Endothelial cell of umbilical vein (primary cell): ENCODE data around the gene BAG3. TPM values are rescaled to one million over a fixed set of nuclear protein-coding genes. Genes with fewer than 3 reads are reported as not detected.

Source experiments
- BruUV-seq: library from RNA; stranded (reverse); fragments of 400-500 nt; replicated peaks from 2 replicates; lab custom pipeline; 2021; lab: Mats Ljungman, UMichigan
- CTCF ChIA-PET: fragments of 300-600, 350-600 bp; sonication (Branson Sonifier 250); formaldehyde crosslinking; loops from one replicate; lab custom pipeline; 2021; ENCODE audit warnings: antibody characterized with exemption, inconsistent platforms; lab: Charles Lee
- POLR2A ChIA-PET: fragments of 300-600, 350-600 bp; sonication (Branson Sonifier 250); formaldehyde crosslinking; loops from one replicate; lab custom pipeline; 2021; ENCODE audit warnings: antibody characterized with exemption, inconsistent platforms; lab: Charles Lee
- DNase-seq: peaks from one replicate; pipeline ENCODE4 v3.0.0-alpha.2; 2011; ENCODE audit warnings: low read depth, low spot score
- FAIRE-seq: peaks from 2 replicates; lab custom pipeline; 2011; peaks lifted over from hg19 to GRCh38; lab: Jason Lieb, UNC
- H2AFZ ChIP-seq: 2 replicates; pipeline ENCODE4 v1.6.0; 2012; ENCODE audit warnings: low read depth, low read length, control low read depth, inconsistent platforms
- H3K27ac ChIP-seq: 2 replicates; pipeline ENCODE4 v1.5.1; 2011; ENCODE audit warnings: low read depth, mild to moderate bottlenecking, control low read depth, low read length, moderate library complexity; ENCODE audit not compliant: insufficient read depth
- H3K27me3 ChIP-seq, 2 experiments: 2 replicates each; pipeline versions ENCODE4 v1.6.0 to v1.6.1; 2011; ENCODE audit warnings: low read length in 2 of 2, mixed read lengths in 1 of 2; ENCODE audit not compliant: control insufficient read depth in 2 of 2, insufficient read depth in 2 of 2
- H3K36me3 ChIP-seq, 2 experiments: 2 replicates in 1 of 2; 3 replicates in 1 of 2; pipeline ENCODE4 v1.5.1; 2011; ENCODE audit warnings: low read length in 2 of 2, mild to moderate bottlenecking in 1 of 2, moderate library complexity in 1 of 2; ENCODE audit not compliant: control insufficient read depth in 2 of 2, insufficient read depth in 2 of 2; ENCODE audit errors: extremely low read depth in 1 of 2
- H3K4me1 ChIP-seq: 3 replicates; pipeline ENCODE4 v1.5.1; 2011; ENCODE audit warnings: mild to moderate bottlenecking, low read length; ENCODE audit not compliant: control insufficient read depth, insufficient read depth; ENCODE audit errors: extremely low read depth
- H3K4me2 ChIP-seq: 2 replicates; pipeline ENCODE4 v1.6.1; 2011; ENCODE audit warnings: low read length, control low read depth, mixed read lengths; ENCODE audit not compliant: insufficient read depth
- H3K4me3 ChIP-seq, 3 experiments: fragments of 200-600 bp in 1 of 3; sonication (generic), shearing (Covaris generic) in 1 of 3; replicated peaks in 1 of 3; 2 replicates each; pipeline ENCODE4 v1.5.1; 2011 to 2016; ENCODE audit warnings: control low read depth in 3 of 3, low read length in 3 of 3, mild to moderate bottlenecking in 2 of 3, inconsistent platforms in 1 of 3, low read depth in 1 of 3, moderate library complexity in 1 of 3; ENCODE audit not compliant: insufficient read depth in 1 of 3
- H3K79me2 ChIP-seq: 2 replicates; pipeline ENCODE4 v1.6.0; 2012; ENCODE audit warnings: low read length, inconsistent platforms; ENCODE audit not compliant: control insufficient read depth, insufficient read depth
- H3K9ac ChIP-seq: replicated peaks from 2 replicates; pipeline ENCODE3; 2011; ENCODE audit warnings: low read length, control low read depth; ENCODE audit not compliant: insufficient read depth; ENCODE audit errors: extremely low read depth
- H3K9me1 ChIP-seq: replicated peaks from 3 replicates; pipeline ENCODE4 v1.6.0; 2011; ENCODE audit warnings: mild to moderate bottlenecking, low read length; ENCODE audit not compliant: control insufficient read depth, insufficient read depth; ENCODE audit errors: extremely low read depth
- H3K9me3 ChIP-seq: replicated peaks from 2 replicates; pipeline ENCODE4 v1.5.1; 2012; ENCODE audit warnings: low read length, inconsistent platforms; ENCODE audit not compliant: control insufficient read depth, insufficient read depth
- H4K20me1 ChIP-seq: replicated peaks from 2 replicates; pipeline ENCODE3; 2011; ENCODE audit warnings: mild to moderate bottlenecking, low read length; ENCODE audit not compliant: control insufficient read depth, insufficient read depth; ENCODE audit errors: extremely low read depth
- CTCF ChIP-seq, 2 donors: IDR thresholded peaks; 1 replicate in 1 of 2; 2 replicates in 1 of 2; pipeline ENCODE4 v1.5.1; 2011; ENCODE audit warnings: low read length in 2 of 2, mild to moderate bottlenecking in 2 of 2, moderate library complexity in 2 of 2, control low read depth in 1 of 2, inconsistent platforms in 1 of 2, low read depth in 1 of 2; ENCODE audit not compliant: insufficient read depth in 1 of 2; ENCODE audit errors: extremely low read depth in 1 of 2
- EZH2 ChIP-seq: IDR thresholded peaks from 2 replicates; pipeline ENCODE4 v1.6.1; 2012; ENCODE audit warnings: borderline replicate concordance, low read depth, mild to moderate bottlenecking, moderate library complexity, low read length, inconsistent platforms; ENCODE audit not compliant: severe bottlenecking
- FOS ChIP-seq: IDR thresholded peaks from 2 replicates; pipeline ENCODE4 v1.6.1; 2011; ENCODE audit warnings: mild to moderate bottlenecking, low read length, moderate library complexity, borderline replicate concordance; ENCODE audit not compliant: insufficient read depth
- GATA2 ChIP-seq: IDR thresholded peaks from 2 replicates; pipeline ENCODE4 v1.7.0; 2011; ENCODE audit warnings: low read depth, mild to moderate bottlenecking, moderate library complexity, mixed read lengths, low read length; ENCODE audit not compliant: insufficient read length, insufficient read depth
- JUN ChIP-seq: IDR thresholded peaks from 2 replicates; pipeline ENCODE4 v1.6.1; 2011; ENCODE audit warnings: borderline replicate concordance, low read depth; ENCODE audit not compliant: insufficient read length, insufficient read depth
- MYC ChIP-seq: IDR thresholded peaks from one replicate; pipeline ENCODE4 v1.6.1; 2011; ENCODE audit warnings: mild to moderate bottlenecking, low read depth, low read length
- POLR2A ChIP-seq: IDR thresholded peaks from 2 replicates; pipeline ENCODE4 v1.6.1; 2012; ENCODE audit warnings: low read depth, mild to moderate bottlenecking, control low read depth, low read length
- POLR2AphosphoS5 ChIP-seq: IDR thresholded peaks from 2 replicates; pipeline ENCODE4 v1.6.1; 2012; ENCODE audit warnings: low read depth, mild to moderate bottlenecking, control low read depth, low read length, moderate library complexity; ENCODE audit not compliant: insufficient read depth
- dilution Hi-C: fragments of 300-500 bp; cut with MboI; formaldehyde crosslinking; loops from one replicate; pipeline ENCODE4 v1.15.0; 2019; ENCODE audit warnings: low sequenced_read_pairs; ENCODE audit not compliant: extremely low pct_ligation_motif_present
- intact Hi-C: fragments of 100-400 bp; cut with micrococcal nuclease; formaldehyde crosslinking; loops from one replicate; pipeline ENCODE4 v1.10.0; 2022
- polyA plus RNA-seq, 4 experiments: library from polyadenylated mRNA; depleted of rRNA in 3 of 4; stranded (reverse) in 3 of 4; unstranded in 1 of 4; fragments of >200 nt; gene quantifications; 2 replicates each; pipeline versions ENCODE4 v1.2.1 to v1.2.3, GENCODE V29; 2011 to 2012; ENCODE audit warnings: missing spikeins in 1 of 4
- total RNA-seq: library from RNA; stranded (reverse); gene quantifications from 2 replicates; pipeline ENCODE4 v1.2.3, GENCODE V29; 2021
- TF ChIP-seq, protein P1 (sequence below): IDR thresholded peaks from 2 replicates; pipeline ENCODE4 v1.6.1; 2011; ENCODE audit not compliant: insufficient read depth, insufficient read length

Gene BAG3
- total and polyA plus RNA-seq, 2 donors (not counting 3 experiments of a cell fraction or from before 2014, with no cell fraction given): 25.2 to 66.7 TPM

GRCh38 chr10:119652361-119652730 is 1.2 kb downstream of the BAG3 start:
- POLR2A ChIA-PET: no interaction called here
- BruUV-seq: TSS peak; percentile 77
- dilution Hi-C loops (no loop called here), intact Hi-C loops (loop anchor here (10.0 kb wide), 2 partner anchors 448 to 548 kb away; partner anchors contain the start of genes DENND10 and GRK5)
- no peaks in the 10 kb centered on the region for H3K9me3 ChIP-seq
- H3K79me2 ChIP-seq: peaks cover 60% of the 10 kb centered on the region
- peak in 1 of 2 donors; percentile 3 for TF ChIP-seq CTCF (IDR thresholded peaks at IDR 0.05; ENCODE audit: extremely low read depth in 1 of 2, insufficient read depth in 1 of 2, low read depth in 1 of 2, low read length in 2 of 2)
- TF ChIP-seq, protein P1, sequence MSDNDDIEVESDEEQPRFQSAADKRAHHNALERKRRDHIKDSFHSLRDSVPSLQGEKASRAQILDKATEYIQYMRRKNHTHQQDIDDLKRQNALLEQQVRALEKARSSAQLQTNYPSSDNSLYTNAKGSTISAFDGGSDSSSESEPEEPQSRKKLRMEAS: no peak
- no peak for TF ChIP-seq FOS
- no peak for TF ChIP-seq POLR2AphosphoS5
- TF ChIP-seq GATA2: peak; percentile 25
- TF ChIP-seq JUN: no peak
- TF ChIP-seq POLR2A: peak; percentile 56
- no peak for TF ChIP-seq MYC
- no peak for TF ChIP-seq EZH2
- peak overlapping the region; percentile 43 for H3K27ac ChIP-seq
- H2AFZ ChIP-seq: no peak overlapping the region
- no peaks in the 10 kb centered on the region for H3K9me1 ChIP-seq
- DNase-seq: peak; percentile 77
- peaks cover 40% of the 10 kb centered on the region for H3K4me1 ChIP-seq
- H3K36me3 ChIP-seq: peaks cover 0 to 2% of the 10 kb centered on the region in 2 experiments
- CTCF ChIA-PET: interaction anchor here (0.8 to 2.8 kb wide), 6 partner anchors 36 to 453 kb away, joined by 3 to 21 read pairs (median 4); no protein-coding TSS in a partner anchor
- peak overlapping the region; percentile 97 for H3K9ac ChIP-seq
- H3K4me2 ChIP-seq: peak overlapping the region; percentile 95
- H3K4me3 ChIP-seq: peak overlapping the region; percentile 86 to 97 (median 93)
- no peaks in the 10 kb centered on the region for H3K27me3 ChIP-seq
- peaks cover 3% of the 10 kb centered on the region for H4K20me1 ChIP-seq
- FAIRE-seq: peak; percentile 76
